Measurements from ENCODE around the gene SPART. TPM values are rescaled to one million over a fixed set of nuclear protein-coding genes. Genes with fewer than 3 reads are reported as not detected.

Gene SPART
- total and polyA plus RNA-seq, 2 of the 8 experiments (the other 6 are each of a cell fraction or from before 2014, with no cell fraction given) = 27.2 to 74.1 TPM

GRCh38 chr13:36359301-36359950 lies 13.2 kb upstream of the SPART start:
- H3K79me2 ChIP-seq (ENCODE audit: control insufficient read depth in 1 of 2, insufficient read depth in 2 of 2, low read length in 2 of 2) = no peaks in the 10 kb centered on the region
- no peak for FAIRE-seq

More at GRCh38 chr13:36359301-36359950, 13.2 kb upstream of the SPART start:
- no peak overlapping the region for H3K14ac ChIP-seq (ENCODE audit: insufficient read length)
- H3K9ac ChIP-seq (replicated peaks in 1 of 4; ENCODE audit: extremely low read depth in 1 of 4, low read depth in 3 of 4, low read length in 3 of 4) = no peak overlapping the region
- no peak overlapping the region for H4K5ac ChIP-seq (ENCODE audit: insufficient read length, low read depth, low read length)
- no peak for DNase-seq (ENCODE audit: low read depth in 1 of 2, low spot score in 2 of 2)
- 83% methylated on average over 1 of the region's 1 CpG; no CpG with 5 or more reads in 1 of the 2 experiments for WGBS, 2 experiments (ENCODE audit: extremely low coverage in 1 of 2, insufficient coverage in 1 of 2, insufficient read length in 1 of 2, insufficient replicate concordance in 2 of 2, low coverage in 1 of 2, low lambda C conversion rate in 2 of 2, missing lambda C conversion rate in 1 of 2)
- H4K91ac ChIP-seq (replicated peaks; ENCODE audit: insufficient read length, low read length) = no peak overlapping the region
- H4K8ac ChIP-seq (ENCODE audit: extremely low read depth, insufficient read depth, low read length) = no peak overlapping the region
- no peak overlapping the region for H3K4me3 ChIP-seq (ENCODE audit: extremely low read depth in 1 of 4, insufficient read depth in 2 of 4, low read depth in 3 of 4, low read length in 4 of 4)
- H3K23ac ChIP-seq (ENCODE audit: insufficient read length) = no peak overlapping the region
- H3K79me1 ChIP-seq (ENCODE audit: low read depth, low read length) = no peaks in the 10 kb centered on the region
- H2BK120ac ChIP-seq (replicated peaks; ENCODE audit: low read depth, low read length) = no peak overlapping the region
- ChIA-PET CTCF (ENCODE audit: partially characterized antibody) (interaction anchor here (0.6 to 2.0 kb wide), 5 partner anchors 10 to 1852 kb away, joined by 3 to 12 read pairs (median 4); no protein-coding TSS in a partner anchor), POLR2A (ENCODE audit: partially characterized antibody) (no interaction called here)
- no peak overlapping the region for H2BK12ac ChIP-seq (ENCODE audit: low read depth, low read length)
- no peaks in the 10 kb centered on the region for H3K9me3 ChIP-seq (ENCODE audit: insufficient read depth in 2 of 2, low read depth in 1 of 2, low read length in 1 of 2)
- no peak overlapping the region for H2BK5ac ChIP-seq (ENCODE audit: low read depth, low read length)
- H3K23me2 ChIP-seq (ENCODE audit: low read depth, low read length) = no peaks in the 10 kb centered on the region
- H3K18ac ChIP-seq (ENCODE audit: extremely low read depth, low read length) = no peak overlapping the region
- H2AK5ac ChIP-seq (ENCODE audit: low read depth, low read length) = no peak overlapping the region
- no peak overlapping the region for H3K27ac ChIP-seq (ENCODE audit: low read depth, low read length)
- TF ChIP-seq TEAD4 (IDR thresholded peaks at IDR 0.05; ENCODE audit: low read depth, low read length) (no peak), SIX5 (IDR thresholded peaks at IDR 0.05; ENCODE audit: low read depth, low read length) (no peak), RBBP5 (IDR thresholded peaks at IDR 0.05; ENCODE audit: borderline replicate concordance, low read depth, low read length) (no peak), NRF1 (IDR thresholded peaks at IDR 0.05; ENCODE audit: low read depth, low read length) (no peak), TAF7 (optimal IDR thresholded peaks at IDR 0.05; ENCODE audit: borderline replicate concordance, low read depth, low read length) (no peak), SP2 (IDR thresholded peaks at IDR 0.05; ENCODE audit: low read length) (no peak), EZH2 (IDR thresholded peaks at IDR 0.05; ENCODE audit: low read depth, low read length, severe bottlenecking) (no peak), HDAC6 (IDR thresholded peaks at IDR 0.05; ENCODE audit: low read depth, low read length) (no peak), BRCA1 (IDR thresholded peaks at IDR 0.05; ENCODE audit: low read depth, low read length) (no peak)
- H2BK20ac ChIP-seq (ENCODE audit: low read length) = no peak overlapping the region
- H3K36me3 ChIP-seq (ENCODE audit: control insufficient read depth in 2 of 4, insufficient read depth in 4 of 4, low read length in 3 of 4) = no peaks in the 10 kb centered on the region; a peak in 1 of 8 replicates
- no peak overlapping the region for H3K4me2 ChIP-seq (ENCODE audit: insufficient read depth in 1 of 2, low read depth in 2 of 2, low read length in 2 of 2)
- H2BK15ac ChIP-seq (ENCODE audit: low read length) = no peak overlapping the region
- no peak overlapping the region for H3K56ac ChIP-seq (replicated peaks; ENCODE audit: insufficient read length, low read depth, low read length)
- H4K20me1 ChIP-seq (replicated peaks in 1 of 2; ENCODE audit: control insufficient read depth in 1 of 2, insufficient read depth in 2 of 2, low read length in 2 of 2) = no peaks in the 10 kb centered on the region
- no peak overlapping the region for H3K4ac ChIP-seq (replicated peaks; ENCODE audit: insufficient read length, low read depth, low read length)
- no peak overlapping the region for H2AFZ ChIP-seq (ENCODE audit: low read length)
- no peaks in the 10 kb centered on the region for H3K4me1 ChIP-seq (replicated peaks in 1 of 4; ENCODE audit: control insufficient read depth in 3 of 4, insufficient read depth in 4 of 4, low read length in 3 of 4)
- no peaks in the 10 kb centered on the region for H3K27me3 ChIP-seq (replicated peaks in 1 of 4; ENCODE audit: control insufficient read depth in 3 of 4, extremely low read depth in 1 of 4, insufficient read depth in 3 of 4, low read length in 3 of 4)

All from H1 (cell line).